Effector CD4-positive, alpha-beta T cell (primary cell): ENCODE measurements around the gene KRT10.
"Not testable (repeated sequence)": the region's sequence is repeated elsewhere in the genome, so short reads cannot be mapped to it uniquely, and the experiment has no call there.

Source experiments
- DNase-seq: peaks from one replicate; pipeline ENCODE4 v3.0.0-alpha.2; 2020
- total RNA-seq: gene quantifications from one replicate; lab custom pipeline; 2026; lab: John Stamatoyannopoulos, UW

KRT10 gene
- total RNA-seq: 13.1 reads per million, percentile 37 among the genes with 10 or more reads in this experiment

DNA sequence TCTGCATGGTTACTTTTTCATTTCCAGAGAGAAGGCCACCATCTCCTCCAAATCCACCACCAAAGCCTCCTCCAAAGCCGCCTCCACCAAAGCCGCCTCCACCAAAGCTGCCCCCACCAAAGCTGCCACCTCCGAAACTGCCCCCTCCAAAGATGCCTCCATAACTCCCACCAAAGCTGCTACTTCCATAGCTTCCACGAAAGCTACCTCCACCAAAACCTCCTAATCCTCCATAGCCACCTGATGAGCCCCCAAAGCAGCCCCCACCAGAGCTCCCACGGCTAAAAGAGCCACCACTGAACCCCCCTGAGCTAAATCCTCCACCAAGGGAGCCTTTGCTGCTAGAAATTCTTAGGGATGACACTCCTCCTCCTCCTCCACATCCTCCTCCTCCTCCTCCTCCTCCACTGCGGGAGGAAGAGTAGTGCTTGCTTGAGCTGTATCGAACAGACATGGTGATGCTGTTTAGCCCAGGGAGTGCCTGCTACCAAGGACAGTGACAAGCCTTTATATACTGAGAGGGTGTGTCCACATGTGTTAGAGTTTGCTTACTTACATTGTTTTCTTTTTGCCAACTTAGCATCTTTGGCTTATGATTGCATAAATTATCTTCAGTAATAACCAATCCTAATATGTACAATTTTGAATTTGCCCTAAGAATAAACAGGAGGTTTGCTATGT lies at the start of gene KRT10:
Gene KRT10, minus strand, starts transcription at position 483 of the 681 bp plus-strand sequence. Its CDS starts 29 bp downstream, at position 454.
- no peak for DNase-seq

DNA sequence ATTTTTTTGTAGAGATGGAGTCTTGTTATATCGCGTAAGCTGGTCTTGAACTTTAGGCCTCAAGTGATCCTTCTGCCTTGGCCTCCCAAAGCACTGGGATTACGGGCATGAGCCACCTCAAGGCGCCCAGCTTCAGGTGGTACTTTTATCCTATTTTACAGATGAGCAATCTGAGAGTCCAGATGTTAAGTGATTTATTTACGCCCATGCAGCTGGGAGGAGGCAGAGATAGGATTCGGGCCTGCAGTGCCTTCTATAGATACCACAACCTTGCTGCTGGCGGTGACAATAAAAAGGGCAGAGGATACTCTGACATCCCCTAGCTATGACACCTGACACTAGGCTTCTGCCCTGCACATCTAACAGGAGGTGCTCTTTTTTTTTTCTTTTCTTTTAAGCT lies 48.9 kb upstream of the KRT10 start:
- DNase-seq: no peak

- no peak for DNase-seq
These were observed 47.7 kb upstream of the KRT10 start for GRCh38 chr17:40870136-40870535.

- DNase-seq: no peak
These were observed 44.4 kb upstream of the KRT10 start, which contains the start of gene KRT12 for GRCh38 chr17:40866838-40867237. Gene KRT12 (minus strand): TSS chr17:40867223. CDS start chr17:40867186, 37 bp downstream.

- no peak for DNase-seq
These were observed 42.4 kb upstream of the KRT10 start for GRCh38 chr17:40864661-40865390.

DNA sequence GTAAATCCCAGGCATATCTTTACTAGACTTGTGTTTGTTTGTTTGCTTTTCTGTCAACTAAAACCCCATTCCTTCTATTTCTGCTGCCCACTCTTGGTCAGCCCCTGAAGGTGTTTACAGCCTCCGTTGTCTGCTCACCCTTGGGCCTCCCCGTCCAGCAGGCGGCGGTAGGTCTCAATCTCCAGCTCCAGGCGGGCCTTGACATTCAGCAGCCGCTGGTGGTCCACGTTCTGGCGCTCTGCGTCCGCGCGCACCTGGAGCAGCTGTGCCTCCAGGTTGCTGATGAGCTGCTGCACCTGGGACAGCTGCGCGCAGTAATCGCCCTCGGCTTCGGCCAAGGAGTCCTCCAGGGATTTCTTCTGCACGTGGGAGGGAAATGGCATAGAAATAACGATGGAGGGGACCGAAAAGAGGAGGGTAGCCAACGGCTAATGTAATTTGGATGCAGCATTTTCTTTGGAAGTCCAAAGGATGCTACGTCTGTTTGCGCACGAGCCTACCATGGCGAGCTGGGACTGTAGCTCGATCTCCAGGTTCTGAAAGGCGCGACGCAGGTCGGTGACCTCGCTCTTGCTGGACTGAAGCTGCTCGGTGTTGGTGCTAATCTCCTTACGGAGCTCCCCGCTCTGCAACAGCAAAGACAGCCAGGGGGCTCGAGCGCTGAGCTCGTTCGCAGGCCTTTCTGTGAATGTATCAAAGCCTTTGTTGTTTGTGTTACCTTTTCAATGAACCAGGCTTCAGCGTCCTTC lies 40.7 kb upstream of the KRT10 start:
- DNase-seq: no peak

DNA sequence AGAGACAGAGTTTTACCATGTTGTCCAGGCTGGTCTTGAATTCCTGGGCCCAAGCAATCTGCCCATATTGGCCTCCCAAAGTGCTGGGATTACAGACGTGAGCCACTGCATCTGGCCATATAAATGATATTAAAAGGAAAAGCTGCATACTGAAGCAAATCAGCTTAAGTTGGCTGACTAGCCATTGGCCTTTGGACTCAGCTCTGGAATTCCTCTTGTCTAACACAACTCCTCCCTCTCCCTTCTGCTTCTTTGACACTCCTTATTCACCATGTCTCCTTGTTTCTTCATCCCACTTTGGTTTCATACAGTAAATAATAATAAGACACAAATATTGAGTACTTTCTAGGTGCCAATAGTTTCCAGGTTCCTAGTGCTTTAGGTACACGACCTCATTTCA lies 37.1 kb upstream of the KRT10 start:
- no peak for DNase-seq

DNA sequence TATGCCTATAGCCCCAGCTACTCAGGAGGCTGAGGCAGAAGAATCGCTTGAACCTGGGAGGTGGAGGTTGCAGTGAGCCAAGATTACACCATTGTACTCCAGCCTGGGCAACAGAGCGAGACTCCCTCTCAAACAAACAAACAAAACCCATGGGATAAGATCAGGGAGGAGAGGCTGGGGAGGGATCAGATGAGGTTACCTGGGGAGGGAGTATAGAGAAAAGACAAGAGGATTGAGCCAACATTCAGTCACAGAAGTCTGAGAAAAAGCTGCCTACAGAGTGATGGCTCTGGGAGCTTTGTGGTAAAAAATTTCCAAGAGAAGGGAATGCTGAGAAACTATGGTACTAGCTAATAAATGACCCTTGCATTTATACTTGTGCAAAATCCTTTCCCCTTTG lies 36.3 kb upstream of the KRT10 start:
- not testable (repeated sequence) for DNase-seq

GRCh38 chr17:40857535-40857934 lies 35.1 kb upstream of the KRT10 start:
- no peak for DNase-seq

DNA sequence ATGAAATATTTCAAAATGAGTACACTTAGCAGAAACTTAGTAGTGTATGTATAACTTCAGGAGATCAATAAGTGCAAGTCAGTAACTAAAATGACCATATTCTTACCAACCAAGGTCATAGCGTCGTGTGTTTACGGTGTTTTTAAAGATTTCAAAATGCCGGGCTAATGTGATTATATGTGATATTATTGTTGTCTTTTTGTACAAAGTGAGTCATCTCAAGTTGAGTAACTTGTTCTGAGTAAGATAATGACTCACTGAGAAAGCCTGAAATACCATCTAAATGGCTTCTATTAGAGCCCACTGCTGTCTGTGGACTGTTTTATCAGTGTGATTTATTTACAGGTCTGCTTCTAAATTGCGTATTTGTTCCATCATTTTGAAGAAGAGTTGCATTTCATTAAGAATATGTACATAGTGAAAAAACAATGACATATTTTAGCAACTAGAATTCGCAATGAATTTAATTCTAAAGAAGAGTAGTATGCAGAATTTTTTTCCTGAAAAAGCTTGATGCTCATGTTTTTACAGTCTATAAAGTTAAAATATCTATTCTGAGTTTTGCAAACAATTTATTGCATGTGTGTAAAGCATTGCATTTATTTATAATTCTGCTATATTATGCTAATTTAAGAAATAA lies 31.9 kb upstream of the KRT10 start:
- no peak for DNase-seq

DNA sequence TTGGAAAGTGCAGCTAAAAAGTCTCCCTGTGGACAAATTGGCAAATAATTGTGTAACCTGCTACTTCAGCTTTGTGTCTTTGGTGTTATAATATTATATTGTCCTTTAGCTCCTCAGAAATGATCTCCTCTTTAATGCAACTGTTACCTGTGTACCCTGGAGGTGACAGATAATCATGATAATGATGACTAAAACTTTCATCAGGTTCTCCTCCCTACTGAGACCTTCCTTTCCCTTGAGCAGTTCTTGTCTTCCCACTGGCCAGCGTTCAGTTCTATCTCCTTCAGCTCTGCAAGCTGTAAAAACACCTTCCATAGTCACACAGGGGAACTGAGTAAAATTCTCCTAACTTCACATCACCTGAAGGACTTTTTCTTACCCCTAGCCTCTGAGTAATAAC lies 29.9 kb upstream of the KRT10 start:
- DNase-seq: no peak

DNA sequence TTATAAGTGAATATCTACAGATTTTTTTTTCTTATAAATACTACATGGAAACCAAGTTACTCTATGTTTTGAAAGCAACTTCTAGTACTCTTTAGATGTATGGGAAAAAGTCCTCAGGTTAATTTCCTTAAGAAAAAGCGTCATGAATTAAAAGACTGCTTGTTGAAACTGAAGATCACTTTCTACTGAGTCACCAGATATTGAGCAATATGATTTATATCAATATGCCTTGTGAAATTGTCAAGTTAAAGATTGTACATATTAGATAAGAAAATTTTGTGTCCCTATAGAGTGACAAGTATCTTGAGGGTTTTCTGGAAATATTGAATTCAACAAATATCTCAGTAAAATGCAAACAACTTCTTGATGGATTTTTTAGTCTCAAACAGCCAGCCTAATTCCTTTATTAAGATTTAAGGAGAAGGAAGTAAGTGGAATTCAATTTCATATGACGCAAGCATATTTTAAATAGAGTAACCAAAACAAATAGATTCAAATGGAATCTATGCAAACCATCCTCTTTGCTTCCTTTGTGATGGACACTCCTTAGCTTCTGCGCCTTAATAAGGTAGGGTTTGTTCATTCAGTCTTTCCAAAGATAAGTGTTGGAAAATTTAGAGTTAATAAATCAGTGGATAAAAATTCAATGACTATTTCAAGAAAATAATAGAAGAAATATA lies 28.0 kb upstream of the KRT10 start:
- DNase-seq: no peak

DNA sequence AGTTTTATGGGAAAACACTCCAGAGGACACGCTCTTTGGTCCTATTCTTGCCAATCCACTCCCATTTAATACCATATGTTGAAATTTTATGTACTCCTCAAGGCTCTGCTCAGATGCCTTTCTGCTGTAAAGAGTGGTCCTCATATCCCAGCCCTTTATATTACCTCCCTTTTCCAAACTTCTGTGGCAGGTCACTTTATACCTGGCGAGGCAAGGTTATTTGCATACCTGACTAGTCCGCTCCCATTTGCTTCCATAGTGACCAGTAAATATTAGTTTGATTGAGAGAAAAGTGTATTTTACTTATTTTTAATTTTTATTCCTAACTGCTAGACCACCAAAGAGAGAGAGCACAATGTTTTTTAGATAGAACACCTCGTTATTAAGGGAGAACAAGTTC lies 27.3 kb upstream of the KRT10 start:
- no peak for DNase-seq

DNA sequence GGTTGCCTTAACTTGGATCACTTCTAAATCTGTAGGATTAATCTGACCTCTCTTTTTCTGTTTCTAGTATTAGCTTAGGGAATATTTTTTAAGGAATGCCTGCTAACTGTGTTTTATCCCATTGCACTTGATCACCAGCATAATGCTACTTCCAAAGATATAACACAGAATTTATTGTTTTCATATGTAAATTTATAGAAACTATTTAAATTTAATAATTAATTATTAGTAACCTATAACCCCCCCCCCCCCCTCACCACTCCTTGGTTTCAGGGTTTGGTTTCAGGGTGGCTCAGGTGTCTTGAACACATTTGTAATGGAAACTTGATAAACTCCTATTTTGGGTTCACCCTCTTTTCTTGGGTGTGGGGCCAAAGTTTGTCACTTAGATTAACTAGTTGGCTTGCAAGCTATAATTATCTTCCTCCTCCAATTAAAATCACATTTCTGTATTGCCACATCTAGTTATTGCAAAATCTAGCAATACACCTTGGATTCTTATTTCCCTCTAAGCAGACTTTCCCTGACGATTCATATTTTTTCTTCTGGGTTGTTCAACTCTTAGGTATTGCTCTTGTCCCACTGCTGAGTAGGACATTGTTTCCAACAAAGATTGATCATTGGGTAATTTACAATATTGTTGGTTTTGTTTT lies 26.3 kb upstream of the KRT10 start:
- no peak for DNase-seq

DNA sequence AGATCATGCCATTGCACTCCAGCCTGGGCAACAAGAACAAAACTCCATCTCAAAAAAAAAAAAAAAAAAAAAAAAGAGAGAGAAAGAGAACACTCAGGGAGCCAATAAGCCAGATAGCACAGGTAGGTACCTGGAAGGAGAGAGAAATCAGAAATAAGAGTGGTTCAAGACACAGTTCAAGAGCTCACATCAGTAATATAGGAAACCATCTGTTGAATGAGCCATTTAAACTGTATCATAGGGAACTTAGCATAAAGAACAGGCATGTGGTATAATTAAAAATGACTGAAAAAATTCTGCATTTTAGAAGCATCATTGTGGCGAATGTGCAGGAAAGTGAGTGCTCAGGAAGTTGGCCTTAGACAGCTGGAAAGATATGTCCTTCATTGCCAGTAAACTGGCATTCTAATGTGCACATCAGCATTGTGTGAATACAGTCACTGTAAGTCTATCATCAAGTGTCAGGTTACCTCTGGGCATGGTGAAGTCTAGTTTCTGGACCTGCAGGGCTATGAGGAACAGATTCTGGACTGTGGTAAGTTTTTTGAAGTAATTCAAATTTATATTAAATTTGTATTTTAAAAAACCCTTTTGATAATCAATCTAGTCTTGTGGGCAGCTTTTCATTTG lies 24.2 kb upstream of the KRT10 start:
- no peak for DNase-seq

- no peak for DNase-seq
These were observed 22.3 kb upstream of the KRT10 start for GRCh38 chr17:40844671-40845107.

DNA sequence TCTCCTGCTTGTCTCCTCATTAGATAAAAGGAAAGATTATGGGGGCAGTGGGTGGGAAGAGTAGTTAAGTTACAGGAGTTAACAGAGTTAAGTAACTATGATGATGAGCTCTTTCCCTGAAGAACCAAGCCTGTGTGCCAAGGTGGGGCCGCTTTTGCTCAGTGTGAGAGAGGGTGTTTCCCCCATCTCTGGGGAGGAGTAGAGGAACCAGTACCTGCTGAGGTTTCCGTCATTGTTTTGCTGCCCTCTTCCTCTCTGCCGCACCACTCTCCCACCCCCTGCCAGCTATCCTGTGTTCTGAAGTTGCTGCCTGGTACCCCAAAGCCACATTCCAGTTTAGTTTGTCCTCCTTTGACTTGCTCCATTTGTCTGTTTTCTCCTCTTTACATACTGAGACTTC lies 20.8 kb upstream of the KRT10 start:
- no peak for DNase-seq

DNA sequence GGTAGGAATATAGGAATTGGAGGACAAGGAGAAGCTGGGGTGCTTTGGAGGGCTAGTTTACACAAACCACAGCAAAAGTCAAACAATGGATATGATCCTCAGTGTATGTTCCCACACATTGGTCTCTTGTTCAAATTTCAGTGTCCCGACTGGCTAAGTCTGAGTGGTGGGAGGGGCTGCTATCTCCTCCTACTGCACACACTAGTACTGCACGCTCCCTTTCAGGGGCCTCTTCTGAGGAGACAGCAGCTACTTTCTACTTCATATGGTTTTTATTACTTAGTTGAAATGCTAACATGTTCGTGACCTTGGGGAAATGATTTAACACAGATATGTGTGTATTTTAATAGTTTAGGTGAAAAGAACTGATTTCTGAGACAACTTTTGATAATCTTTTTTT lies 18.8 kb upstream of the KRT10 start:
- no peak for DNase-seq

- DNase-seq: no peak
These were observed 16.8 kb upstream of the KRT10 start for GRCh38 chr17:40839194-40839593.

- no peak for DNase-seq
These were observed 13.6 kb upstream of the KRT10 start for GRCh38 chr17:40836020-40836419.

GRCh38 chr17:40833882-40834281 lies 11.5 kb upstream of the KRT10 start:
- DNase-seq: no peak
